HG03039 (cell line): ENCODE data around the gene PML.
"Not testable (repeated sequence)": the region's sequence is repeated elsewhere in the genome, so short reads cannot be mapped to it uniquely, and the experiment has no call there.

Source experiments
- ATAC-seq: cut with Tn5 transposase; IDR thresholded peaks from one replicate; pipeline ENCODE4 v1.9.1; 2021; ENCODE audit warnings: mild to moderate bottlenecking, moderate library complexity; ENCODE audit not compliant: unreplicated experiment

PML gene

GRCh38 chr15:74053941-74054529, 59.5 kb downstream of the PML start:
- ATAC-seq, result no peak

- ATAC-seq, result no peak
Observed at GRCh38 chr15:74055804-74056203, 61.3 kb downstream of the PML start.

GRCh38 chr15:74056330-74056729, 61.8 kb downstream of the PML start:
- ATAC-seq, result not testable (repeated sequence)

- ATAC-seq, result not testable (repeated sequence)
Observed at GRCh38 chr15:74059050-74059833, 64.7 kb downstream of the PML start.

- no peak for ATAC-seq
Observed at GRCh38 chr15:74060251-74060650, 65.7 kb downstream of the PML start.

- ATAC-seq, result no peak
Observed at GRCh38 chr15:74062236-74062635, 67.7 kb downstream of the PML start.

- no peak for ATAC-seq
Observed at GRCh38 chr15:74062671-74063070, 68.2 kb downstream of the PML start.

GRCh38 chr15:74063425-74064146, 69.1 kb downstream of the PML start:
- ATAC-seq, result not testable (repeated sequence)

GRCh38 chr15:74064183-74064582, 69.7 kb downstream of the PML start:
- not testable (repeated sequence) for ATAC-seq

GRCh38 chr15:74064822-74065221, 70.3 kb downstream of the PML start:
- not testable (repeated sequence) for ATAC-seq

GRCh38 chr15:74065684-74066411, 71.3 kb downstream of the PML start:
- ATAC-seq, result not testable (repeated sequence)

GRCh38 chr15:74071645-74072044, 77.1 kb downstream of the PML start:
- not testable (repeated sequence) for ATAC-seq

GRCh38 chr15:74072132-74072531, 77.6 kb downstream of the PML start:
- ATAC-seq, result not testable (repeated sequence)

- not testable (repeated sequence) for ATAC-seq
Observed at GRCh38 chr15:74072614-74073337, 78.3 kb downstream of the PML start.

GRCh38 chr15:74075781-74076180, 81.3 kb downstream of the PML start:
- ATAC-seq, result not testable (repeated sequence)

- not testable (repeated sequence) for ATAC-seq
Observed at GRCh38 chr15:74082450-74082849, 87.9 kb downstream of the PML start, which contains the start of gene GOLGA6A. Gene GOLGA6A (minus strand): TSS chr15:74082550. CDS start chr15:74082509, 41 bp downstream.

GRCh38 chr15:74094567-74094966, 100.1 kb downstream of the PML start:
- not testable (repeated sequence) for ATAC-seq

- ATAC-seq, result not testable (repeated sequence)
Observed at GRCh38 chr15:74095610-74096009, 101.1 kb downstream of the PML start.

- not testable (repeated sequence) for ATAC-seq
Observed at GRCh38 chr15:74096753-74097474, 102.4 kb downstream of the PML start.
